Neural cell (in vitro differentiated cells): Measurements from ENCODE around the gene ARHGEF1.

ENCODE experiments used
- CTCF ChIP-seq: fragments of 450-650 bp; IDR thresholded peaks from 2 replicates; pipeline ENCODE4 v1.5.1; 2014; ENCODE audit warnings: antibody characterized with exemption, mild to moderate bottlenecking, moderate library complexity; ENCODE audit not compliant: poor library complexity, severe bottlenecking
- EZH2 ChIP-seq: fragments of 200-600, 300-800 bp; shearing (Covaris generic), sonication (generic); IDR thresholded peaks from 2 replicates; pipeline ENCODE4 v1.6.1; 2014; ENCODE audit warnings: antibody characterized with exemption, low read length, borderline replicate concordance, mild to moderate bottlenecking; ENCODE audit not compliant: insufficient read depth, poor library complexity, severe bottlenecking
- RAD21 ChIP-seq: fragments of 450-650 bp; conservative IDR thresholded peaks from 2 replicates; pipeline ENCODE4 v1.6.1; 2014; ENCODE audit warnings: antibody characterized with exemption, mild to moderate bottlenecking, moderate library complexity
- TAF1 ChIP-seq: IDR thresholded peaks from 2 replicates; pipeline ENCODE4 v1.6.1; 2012; ENCODE audit warnings: low read depth

GRCh38 chr19:41924151-41925145 is 41.5 kb downstream of the ARHGEF1 start:
- TF ChIP-seq RAD21 (no peak), EZH2 (no peak), CTCF (no peak), TAF1 (no peak)
